NK-92 treated with Interleukin-12 subunit alpha and Interleukin-12 subunit beta, amount 100 ng/mL, for 24 hours (cell line): ENCODE data around the gene OBP2B.
"Not testable (repeated sequence)": the region's sequence is repeated elsewhere in the genome, so short reads cannot be mapped to it uniquely, and the experiment has no call there.

Source experiments
- DNase-seq: peaks from one replicate; lab custom pipeline; 2025; lab: John Stamatoyannopoulos, UW

Gene OBP2B

GRCh38 chr9:133201424-133202144 lies 7.5 kb downstream of the OBP2B start:
- no peak for DNase-seq

GRCh38 chr9:133200631-133201030 lies 8.4 kb downstream of the OBP2B start:
- DNase-seq, result no peak

- DNase-seq, result no peak
Observed at GRCh38 chr9:133199648-133200321, 9.3 kb downstream of the OBP2B start.

GRCh38 chr9:133195029-133195428 lies 14.0 kb downstream of the OBP2B start:
- no peak for DNase-seq

GRCh38 chr9:133194597-133194996 lies 14.5 kb downstream of the OBP2B start:
- DNase-seq, result no peak

GRCh38 chr9:133191989-133192388 lies 17.1 kb downstream of the OBP2B start:
- DNase-seq, result no peak

GRCh38 chr9:133189826-133190225 lies 19.2 kb downstream of the OBP2B start:
- no peak for DNase-seq

GRCh38 chr9:133188843-133189180 lies 20.2 kb downstream of the OBP2B start:
- DNase-seq, result no peak

GRCh38 chr9:133188006-133188842 lies 20.8 kb downstream of the OBP2B start:
- no peak for DNase-seq

- DNase-seq, result no peak
Observed at GRCh38 chr9:133187561-133188005, 21.5 kb downstream of the OBP2B start.

- no peak for DNase-seq
Observed at GRCh38 chr9:133186736-133187135, 22.3 kb downstream of the OBP2B start.

GRCh38 chr9:133184971-133185370 lies 24.1 kb downstream of the OBP2B start:
- DNase-seq, result peak; percentile 11

GRCh38 chr9:133182151-133182550 lies 26.9 kb downstream of the OBP2B start:
- DNase-seq, result no peak

GRCh38 chr9:133181561-133181960 lies 27.5 kb downstream of the OBP2B start:
- no peak for DNase-seq

GRCh38 chr9:133180953-133181352 lies 28.1 kb downstream of the OBP2B start:
- no peak for DNase-seq

GRCh38 chr9:133173056-133173455 lies 36.0 kb downstream of the OBP2B start:
- DNase-seq, result no peak

- DNase-seq, result no peak
Observed at GRCh38 chr9:133171161-133171961, 37.7 kb downstream of the OBP2B start.

- DNase-seq, result no peak
Observed at GRCh38 chr9:133170716-133171115, 38.3 kb downstream of the OBP2B start.

GRCh38 chr9:133169687-133170086 lies 39.4 kb downstream of the OBP2B start:
- DNase-seq, result not testable (repeated sequence)

- no peak for DNase-seq
Observed at GRCh38 chr9:133169102-133169501, 39.9 kb downstream of the OBP2B start.

GRCh38 chr9:133168432-133168831 lies 40.6 kb downstream of the OBP2B start:
- DNase-seq, result no peak

GRCh38 chr9:133167769-133168168 lies 41.3 kb downstream of the OBP2B start:
- DNase-seq, result no peak
